HEK293 (cell line): ENCODE results near the gene ZSCAN2.

Experiments
- CTCF ChIA-PET: fragments of 350-600 bp; formaldehyde crosslinking; extraction: SDS; loops from one replicate; lab custom pipeline; 2021; ENCODE audit warnings: antibody characterized with exemption; lab: Yijun Ruan, JAX
- POLR2A ChIA-PET: fragments of 300-600 bp; formaldehyde crosslinking; extraction: SDS; loops from one replicate; lab custom pipeline; 2020; ENCODE audit warnings: antibody characterized with exemption, inconsistent platforms; lab: Yijun Ruan, JAX
- H3K27ac ChIP-seq: fragments of 200-500 bp; sonication (Bioruptor generic); 2 replicates; pipeline ENCODE4 v1.5.1; 2014; ENCODE audit warnings: low read depth, low read length, control low read depth, inconsistent platforms; ENCODE audit errors: extremely low read depth
- H3K36me3 ChIP-seq, 2 experiments: fragments of 200-500 bp in 1 of 2; sonication (Bioruptor generic) in 1 of 2; 1 replicate in 1 of 2; 2 replicates in 1 of 2; pipeline ENCODE4 v1.5.1; 2014 to 2017; ENCODE audit warnings: inconsistent platforms in 2 of 2, low read length in 2 of 2; ENCODE audit not compliant: control insufficient read depth in 2 of 2, insufficient read depth in 1 of 2
- H3K4me1 ChIP-seq: fragments of 200-500 bp; sonication (Bioruptor generic); 2 replicates; pipeline ENCODE4 v1.5.1; 2014; ENCODE audit warnings: mild to moderate bottlenecking, low read length, inconsistent platforms; ENCODE audit not compliant: control insufficient read depth, insufficient read depth
- H3K4me3 ChIP-seq: 2 replicates; pipeline ENCODE4 v1.5.1; 2011; ENCODE audit warnings: low read depth, mild to moderate bottlenecking, control low read depth, low read length, moderate library complexity
- H3K9me3 ChIP-seq: fragments of 200-500 bp; sonication (Bioruptor generic); 2 replicates; pipeline ENCODE4 v1.5.1; 2014; ENCODE audit warnings: low read depth, low read length, inconsistent platforms; ENCODE audit not compliant: control insufficient read depth, insufficient read depth
- GLIS2 ChIP-seq: fragments of 450-650 bp; formaldehyde crosslinking; IDR thresholded peaks from 2 replicates; pipeline ENCODE4 v1.5.1; 2016; ENCODE audit warnings: missing biosample characterization, missing genetic modification characterization
- PRDM1 ChIP-seq: fragments of 450-650 bp; formaldehyde crosslinking; IDR thresholded peaks from 2 replicates; pipeline ENCODE4; 2016; ENCODE audit warnings: missing biosample characterization, missing genetic modification characterization
- REPIN1 ChIP-seq: fragments of 450-650 bp; formaldehyde crosslinking; IDR thresholded peaks from 2 replicates; pipeline ENCODE4 v1.5.1; 2017; ENCODE audit warnings: missing biosample characterization, missing genetic modification characterization, low read depth
- SCRT2 ChIP-seq: fragments of 450-650 bp; formaldehyde crosslinking; IDR thresholded peaks from 2 replicates; pipeline ENCODE4 v1.5.1; 2016; ENCODE audit warnings: missing biosample characterization, missing genetic modification characterization
- SETDB1 ChIP-seq: IDR thresholded peaks from one replicate; pipeline ENCODE4 v1.6.1; 2017; ENCODE audit warnings: mild to moderate bottlenecking, low read length, moderate library complexity, mixed read lengths; ENCODE audit not compliant: insufficient read length
- TRIM28 ChIP-seq: IDR thresholded peaks from 2 replicates; pipeline ENCODE4 v1.6.1; 2011; ENCODE audit warnings: low read length, control low read depth, borderline replicate concordance
- ZBTB20 ChIP-seq: fragments of 450-650 bp; formaldehyde crosslinking; IDR thresholded peaks from 2 replicates; pipeline ENCODE4 v1.5.1; 2016; ENCODE audit warnings: missing biosample characterization, missing genetic modification characterization
- ZBTB21 ChIP-seq: fragments of 450-650 bp; formaldehyde crosslinking; IDR thresholded peaks from 2 replicates; pipeline ENCODE4 v1.5.1; 2017; ENCODE audit warnings: missing biosample characterization, missing genetic modification characterization
- ZNF184 ChIP-seq: fragments of 450-650 bp; IDR thresholded peaks from 2 replicates; pipeline ENCODE4 v1.5.1; 2018; ENCODE audit warnings: missing biosample characterization, mild to moderate bottlenecking, missing genetic modification characterization
- ZNF214 ChIP-seq: fragments of 450-650 bp; formaldehyde crosslinking; IDR thresholded peaks from 2 replicates; pipeline ENCODE4 v1.5.1; 2017; ENCODE audit warnings: missing biosample characterization, mild to moderate bottlenecking, missing genetic modification characterization, borderline replicate concordance
- ZNF280C ChIP-seq: fragments of 450-650 bp; formaldehyde crosslinking; IDR thresholded peaks from 2 replicates; pipeline ENCODE4 v1.5.1; 2016; ENCODE audit warnings: missing biosample characterization, missing genetic modification characterization
- ZNF335 ChIP-seq: fragments of 450-650 bp; formaldehyde crosslinking; conservative IDR thresholded peaks from 2 replicates; pipeline ENCODE4 v1.5.1; 2016; ENCODE audit warnings: missing biosample characterization, missing genetic modification characterization
- ZXDB ChIP-seq: fragments of 450-650 bp; formaldehyde crosslinking; IDR thresholded peaks from 2 replicates; pipeline ENCODE4 v1.5.1; 2016; ENCODE audit warnings: missing biosample characterization, missing genetic modification characterization
- TF ChIP-seq, protein P1 (sequence below): fragments of 450-650 bp; formaldehyde crosslinking; IDR thresholded peaks from 2 replicates; pipeline ENCODE4 v1.5.1; 2017; ENCODE audit warnings: missing biosample characterization, missing genetic modification characterization
- TF ChIP-seq, protein P2 (sequence below): fragments of 450-650 bp; formaldehyde crosslinking; IDR thresholded peaks from 2 replicates; pipeline ENCODE4 v1.5.1; 2016; ENCODE audit warnings: missing biosample characterization, missing genetic modification characterization
- TF ChIP-seq, protein P3 (sequence below): IDR thresholded peaks from 2 replicates; pipeline ENCODE4 v1.6.1; 2011; ENCODE audit warnings: mild to moderate bottlenecking, low read depth, low read length, borderline replicate concordance

The ZSCAN2 gene

GRCh38 chr15:84601555-84601838, 688 bp downstream of the ZSCAN2 start:
- peak overlapping the region; percentile 75 for H3K4me3 ChIP-seq
- ChIA-PET CTCF (interaction anchor here (0.8 to 3.8 kb wide), 5 partner anchors 10 to 327 kb away, joined by 3 to 29 read pairs (median 5); partner anchors contain the start of gene WDR73), POLR2A (interaction anchor here (0.9 to 2.6 kb wide), 6 partner anchors 30 to 269 kb away, joined by 4 to 29 read pairs (median 6); partner anchors contain the start of genes SEC11A and WDR73)
- H3K36me3 ChIP-seq, result peaks cover 7 to 26% of the 10 kb centered on the region in 2 experiments; a peak in 2 of 3 replicates
- H3K27ac ChIP-seq, result peak overlapping the region; percentile 64; the same call in 1 of the 2 replicates
- H3K9me3 ChIP-seq, result no peaks in the 10 kb centered on the region
- peaks cover 16% of the 10 kb centered on the region for H3K4me1 ChIP-seq
- no peak for TF ChIP-seq SETDB1
- no peak for TF ChIP-seq ZNF335 (tag by site-specific recombination)
- TF ChIP-seq, protein P1, sequence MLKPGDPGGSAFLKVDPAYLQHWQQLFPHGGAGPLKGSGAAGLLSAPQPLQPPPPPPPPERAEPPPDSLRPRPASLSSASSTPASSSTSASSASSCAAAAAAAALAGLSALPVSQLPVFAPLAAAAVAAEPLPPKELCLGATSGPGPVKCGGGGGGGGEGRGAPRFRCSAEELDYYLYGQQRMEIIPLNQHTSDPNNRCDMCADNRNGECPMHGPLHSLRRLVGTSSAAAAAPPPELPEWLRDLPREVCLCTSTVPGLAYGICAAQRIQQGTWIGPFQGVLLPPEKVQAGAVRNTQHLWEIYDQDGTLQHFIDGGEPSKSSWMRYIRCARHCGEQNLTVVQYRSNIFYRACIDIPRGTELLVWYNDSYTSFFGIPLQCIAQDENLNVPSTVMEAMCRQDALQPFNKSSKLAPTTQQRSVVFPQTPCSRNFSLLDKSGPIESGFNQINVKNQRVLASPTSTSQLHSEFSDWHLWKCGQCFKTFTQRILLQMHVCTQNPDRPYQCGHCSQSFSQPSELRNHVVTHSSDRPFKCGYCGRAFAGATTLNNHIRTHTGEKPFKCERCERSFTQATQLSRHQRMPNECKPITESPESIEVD (tag by site-specific recombination), result no peak
- TF ChIP-seq PRDM1 (tag by site-specific recombination), result no peak
- no peak for TF ChIP-seq ZNF280C (tag by site-specific recombination)
- TF ChIP-seq ZBTB21 (tag by site-specific recombination), result no peak
- TF ChIP-seq SCRT2 (tag by site-specific recombination), result no peak
- no peak for TF ChIP-seq ZNF184 (tag by site-specific recombination)
- TF ChIP-seq ZNF214 (tag by site-specific recombination), result no peak
- TF ChIP-seq REPIN1 (tag by site-specific recombination), result no peak
- TF ChIP-seq, protein P2, sequence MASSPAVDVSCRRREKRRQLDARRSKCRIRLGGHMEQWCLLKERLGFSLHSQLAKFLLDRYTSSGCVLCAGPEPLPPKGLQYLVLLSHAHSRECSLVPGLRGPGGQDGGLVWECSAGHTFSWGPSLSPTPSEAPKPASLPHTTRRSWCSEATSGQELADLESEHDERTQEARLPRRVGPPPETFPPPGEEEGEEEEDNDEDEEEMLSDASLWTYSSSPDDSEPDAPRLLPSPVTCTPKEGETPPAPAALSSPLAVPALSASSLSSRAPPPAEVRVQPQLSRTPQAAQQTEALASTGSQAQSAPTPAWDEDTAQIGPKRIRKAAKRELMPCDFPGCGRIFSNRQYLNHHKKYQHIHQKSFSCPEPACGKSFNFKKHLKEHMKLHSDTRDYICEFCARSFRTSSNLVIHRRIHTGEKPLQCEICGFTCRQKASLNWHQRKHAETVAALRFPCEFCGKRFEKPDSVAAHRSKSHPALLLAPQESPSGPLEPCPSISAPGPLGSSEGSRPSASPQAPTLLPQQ (tag by site-specific recombination), result no peak
- TF ChIP-seq, protein P3, sequence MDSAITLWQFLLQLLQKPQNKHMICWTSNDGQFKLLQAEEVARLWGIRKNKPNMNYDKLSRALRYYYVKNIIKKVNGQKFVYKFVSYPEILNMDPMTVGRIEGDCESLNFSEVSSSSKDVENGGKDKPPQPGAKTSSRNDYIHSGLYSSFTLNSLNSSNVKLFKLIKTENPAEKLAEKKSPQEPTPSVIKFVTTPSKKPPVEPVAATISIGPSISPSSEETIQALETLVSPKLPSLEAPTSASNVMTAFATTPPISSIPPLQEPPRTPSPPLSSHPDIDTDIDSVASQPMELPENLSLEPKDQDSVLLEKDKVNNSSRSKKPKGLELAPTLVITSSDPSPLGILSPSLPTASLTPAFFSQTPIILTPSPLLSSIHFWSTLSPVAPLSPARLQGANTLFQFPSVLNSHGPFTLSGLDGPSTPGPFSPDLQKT, result no peak
- no peak for TF ChIP-seq ZXDB (tag by site-specific recombination)
- no peak for TF ChIP-seq GLIS2 (tag by site-specific recombination)
- no peak for TF ChIP-seq ZBTB20

- no peak overlapping the region for H3K4me3 ChIP-seq
- ChIA-PET CTCF (interaction anchor here (0.6 kb wide), 1 partner anchor 24 kb away, joined by 3 read pairs; no protein-coding TSS in a partner anchor), POLR2A (interaction anchor here (0.6 to 1.2 kb wide), 3 partner anchors 27 to 56 kb away, joined by 5 read pairs; partner anchors contain the start of gene NMB)
- TF ChIP-seq TRIM28, result no peak
- TF ChIP-seq SCRT2 (tag by site-specific recombination), result peak; percentile 75
- H3K36me3 ChIP-seq, result peaks cover 15 to 37% of the 10 kb centered on the region in 2 experiments; a peak in 2 of 3 replicates
- peaks cover 16% of the 10 kb centered on the region for H3K4me1 ChIP-seq
- no peak overlapping the region for H3K27ac ChIP-seq
- no peaks in the 10 kb centered on the region for H3K9me3 ChIP-seq
Observed at GRCh38 chr15:84603630-84604379, 3.0 kb downstream of the ZSCAN2 start.
